ENCODE data around the gene SMOC2.

DNA sequence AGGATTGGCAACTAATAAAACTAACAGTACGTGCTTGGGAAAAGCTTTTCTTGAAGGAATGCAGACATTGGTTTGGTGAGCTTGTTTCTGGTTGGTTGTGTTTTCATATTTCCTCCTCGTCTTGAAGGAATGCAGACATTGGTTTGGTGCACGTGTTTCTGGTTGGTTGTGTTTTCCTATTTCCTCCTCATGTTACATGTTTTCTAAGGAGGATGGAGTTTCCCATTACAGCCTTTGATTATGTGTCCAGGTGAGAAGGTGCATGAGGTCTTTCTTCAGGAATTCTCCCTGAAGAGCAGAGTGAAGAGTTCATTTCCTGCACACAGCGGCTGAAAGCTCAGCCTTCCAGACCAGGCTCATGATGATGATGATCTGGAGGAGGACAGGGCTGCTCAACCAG lies 190.6 kb downstream of the SMOC2 start:
- TF ChIP-seq POLR2A (IDR thresholded peaks at IDR 0.05; ENCODE audit: low read depth, low read length), result no peak
- TF ChIP-seq CTCF (conservative IDR thresholded peaks at IDR 0.05; ENCODE audit: low read depth, low read length), result no peak
- TF ChIP-seq, protein P1, sequence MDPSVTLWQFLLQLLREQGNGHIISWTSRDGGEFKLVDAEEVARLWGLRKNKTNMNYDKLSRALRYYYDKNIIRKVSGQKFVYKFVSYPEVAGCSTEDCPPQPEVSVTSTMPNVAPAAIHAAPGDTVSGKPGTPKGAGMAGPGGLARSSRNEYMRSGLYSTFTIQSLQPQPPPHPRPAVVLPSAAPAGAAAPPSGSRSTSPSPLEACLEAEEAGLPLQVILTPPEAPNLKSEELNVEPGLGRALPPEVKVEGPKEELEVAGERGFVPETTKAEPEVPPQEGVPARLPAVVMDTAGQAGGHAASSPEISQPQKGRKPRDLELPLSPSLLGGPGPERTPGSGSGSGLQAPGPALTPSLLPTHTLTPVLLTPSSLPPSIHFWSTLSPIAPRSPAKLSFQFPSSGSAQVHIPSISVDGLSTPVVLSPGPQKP (IDR thresholded peaks at IDR 0.05; ENCODE audit: borderline replicate concordance, low read depth, low read length), result no peak
- no peak for TF ChIP-seq RCOR1 (IDR thresholded peaks at IDR 0.05; ENCODE audit: insufficient replicate concordance, low read length)
- TF ChIP-seq USF2 (IDR thresholded peaks at IDR 0.05; ENCODE audit: low read depth, low read length), result no peak
- no peak for TF ChIP-seq CEBPB (IDR thresholded peaks at IDR 0.05; ENCODE audit: low read depth, low read length)
- TF ChIP-seq SMC3 (IDR thresholded peaks at IDR 0.05; ENCODE audit: low read depth, low read length), result no peak
- no peak for TF ChIP-seq MAZ (IDR thresholded peaks at IDR 0.05; ENCODE audit: borderline replicate concordance, low read depth, low read length)
- no peak for TF ChIP-seq RAD21 (IDR thresholded peaks at IDR 0.05; ENCODE audit: low read length)
- no peak for TF ChIP-seq FOS (IDR thresholded peaks at IDR 0.05; ENCODE audit: low read depth, low read length)
- no peak for TF ChIP-seq MXI1 (IDR thresholded peaks at IDR 0.05; ENCODE audit: borderline replicate concordance, low read depth, low read length)

Measured in IMR-90 (cell line).